ENCODE data around the gene PHF13. TPM values are rescaled to one million over a fixed set of nuclear protein-coding genes. Genes with fewer than 3 reads are reported as not detected.

PHF13 gene
- polyA plus RNA-seq, 1 donor, result 15.1 TPM

DNA sequence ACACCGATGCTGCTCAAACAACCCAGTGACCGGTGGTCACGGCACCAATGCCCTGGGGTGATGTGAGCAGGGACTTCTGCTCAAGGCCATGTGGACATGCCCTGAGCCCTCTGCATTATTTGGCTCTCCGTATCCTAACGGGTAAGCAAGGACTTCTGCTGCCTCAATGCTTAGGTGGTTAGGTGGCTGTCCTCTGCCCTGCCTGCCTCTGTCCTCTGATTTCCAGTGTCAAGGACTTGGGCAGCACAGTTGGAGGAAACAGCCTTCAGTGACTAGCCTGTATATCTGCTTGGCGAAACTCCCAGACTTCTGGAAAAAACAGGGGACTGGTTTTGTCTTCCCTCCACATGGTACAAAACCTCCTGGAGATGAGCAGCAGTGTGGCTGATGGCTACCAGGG lies 53.6 kb downstream of the PHF13 start:
- no peaks in the 10 kb centered on the region for H3K9me3 ChIP-seq (ENCODE audit: control insufficient read depth, low read depth, low read length)
- no peak overlapping the region for H3K27ac ChIP-seq (ENCODE audit: low read length)
- H3K4me3 ChIP-seq (ENCODE audit: low read length), result no peak overlapping the region
- no CpG with 5 or more reads among the region's 6 CpGs for WGBS (ENCODE audit: insufficient coverage, low lambda C conversion rate)
- peaks cover 30% of the 10 kb centered on the region for H3K36me3 ChIP-seq (ENCODE audit: control insufficient read depth, insufficient read depth, low read length)
- H3K4me1 ChIP-seq (ENCODE audit: control insufficient read depth, insufficient read depth, low read length), result no peaks in the 10 kb centered on the region
- no peaks in the 10 kb centered on the region for H3K27me3 ChIP-seq (ENCODE audit: control insufficient read depth, insufficient read depth, low read length)
- DNase-seq, result no peak

DNA sequence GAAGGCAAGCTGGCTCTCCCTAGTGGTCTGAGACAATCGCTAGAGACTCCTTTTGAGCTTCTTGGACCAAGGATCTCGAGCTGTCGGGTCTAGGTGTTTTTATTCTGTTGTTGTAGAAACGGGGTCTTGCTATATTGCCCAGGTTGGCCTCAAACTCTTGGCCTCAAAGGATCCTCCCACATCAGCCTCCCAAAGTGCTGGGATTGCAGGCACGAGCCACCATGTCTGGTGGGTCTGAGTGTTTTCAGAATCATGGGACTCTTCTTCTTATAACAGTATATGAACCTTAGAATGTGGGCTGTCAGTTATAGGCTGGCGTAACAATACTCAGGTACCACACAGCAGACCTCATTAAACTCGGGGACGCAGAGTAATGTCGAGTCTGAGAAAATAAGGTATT lies 55.0 kb downstream of the PHF13 start:
- Histone ChIP-seq H3K4me1 (ENCODE audit: control insufficient read depth, insufficient read depth, low read length) (no peaks in the 10 kb centered on the region), H3K36me3 (ENCODE audit: control insufficient read depth, insufficient read depth, low read length) (peaks cover 27% of the 10 kb centered on the region), H3K4me3 (ENCODE audit: low read length) (no peak overlapping the region), H3K27ac (ENCODE audit: low read length) (no peak overlapping the region), H3K27me3 (ENCODE audit: control insufficient read depth, insufficient read depth, low read length) (no peaks in the 10 kb centered on the region), H3K9me3 (ENCODE audit: control insufficient read depth, low read depth, low read length) (no peaks in the 10 kb centered on the region)
- DNase-seq, result no peak
- no CpG with 5 or more reads among the region's 9 CpGs for WGBS (ENCODE audit: insufficient coverage, low lambda C conversion rate)

- no peak overlapping the region for H3K4me3 ChIP-seq (ENCODE audit: low read length)
- peak in 1 of 2 donors; percentile 16 for DNase-seq
- no peaks in the 10 kb centered on the region for H3K4me1 ChIP-seq (ENCODE audit: control insufficient read depth, insufficient read depth, low read length)
- WGBS (ENCODE audit: insufficient coverage, low lambda C conversion rate), result no CpG with 5 or more reads among the region's 2 CpGs
- peaks cover 29% of the 10 kb centered on the region for H3K36me3 ChIP-seq (ENCODE audit: control insufficient read depth, insufficient read depth, low read length)
- H3K9me3 ChIP-seq (ENCODE audit: control insufficient read depth, low read depth, low read length), result no peaks in the 10 kb centered on the region
- no peaks in the 10 kb centered on the region for H3K27me3 ChIP-seq (ENCODE audit: control insufficient read depth, insufficient read depth, low read length)
- no peak overlapping the region for H3K27ac ChIP-seq (ENCODE audit: low read length)
Measured at GRCh38 chr1:6672558-6672957, 59.0 kb downstream of the PHF13 start.

Other genes with a start within 250 kb of the PHF13 start
- 28.8 TPM for gene ACOT7, start 220.0 kb upstream of the PHF13 start, polyA plus RNA-seq
- gene HES2, start 193.8 kb upstream of the PHF13 start, polyA plus RNA-seq, result 0.75 TPM
- 256 TPM for gene ESPN, start 189.0 kb upstream of the PHF13 start, polyA plus RNA-seq
- 55.2 TPM for gene TNFRSF25, start 147.6 kb upstream of the PHF13 start, polyA plus RNA-seq
- gene PLEKHG5, start 122.1 kb upstream of the PHF13 start, polyA plus RNA-seq, result 17.2 TPM
- 12.6 TPM for gene NOL9, start 59.2 kb upstream of the PHF13 start, polyA plus RNA-seq
- 0.27 TPM for gene TAS1R1, start 58.4 kb upstream of the PHF13 start, polyA plus RNA-seq
- gene ZBTB48, start 33.7 kb upstream of the PHF13 start, polyA plus RNA-seq, result 38.2 TPM
- 9.4 TPM for gene KLHL21, start 10.9 kb upstream of the PHF13 start, polyA plus RNA-seq
- gene THAP3, start 11.1 kb downstream of the PHF13 start, polyA plus RNA-seq, result 16.2 TPM
- gene DNAJC11, start 88.1 kb downstream of the PHF13 start, polyA plus RNA-seq, result 43.6 TPM
- 67.9 TPM for gene CAMTA1, start 171.7 kb downstream of the PHF13 start, polyA plus RNA-seq

Measured in large intestine (tissue), 3 donors.